HepG2 (cell line): Measurements from ENCODE around the gene RIN3. TPM values are rescaled to one million over a fixed set of nuclear protein-coding genes. Genes with fewer than 3 reads are reported as not detected.

Experiments used
- ATF1 ChIP-seq: IDR thresholded peaks from 2 replicates; pipeline ENCODE4 v1.6.1; 2016; ENCODE audit warnings: mild to moderate bottlenecking, control low read depth
- CEBPB ChIP-seq: IDR thresholded peaks from 2 replicates; pipeline ENCODE4 v1.6.1; 2011; ENCODE audit warnings: low read depth, low read length, improper control_type of control experiment, borderline replicate concordance
- E2F1 ChIP-seq: sonication (generic); formaldehyde crosslinking; IDR thresholded peaks from 2 replicates; pipeline ENCODE4 v1.5.0; 2020; ENCODE audit warnings: missing genetic modification reagents
- FLYWCH1 ChIP-seq: sonication (generic); formaldehyde crosslinking; IDR thresholded peaks from 2 replicates; pipeline ENCODE4 v1.8.1; 2023; ENCODE audit warnings: mild to moderate bottlenecking, missing genetic modification reagents
- HINFP ChIP-seq: sonication (generic); formaldehyde crosslinking; IDR thresholded peaks from 2 replicates; pipeline ENCODE4 v1.4.0; 2020; ENCODE audit warnings: low read depth, mild to moderate bottlenecking, missing genetic modification reagents
- MAZ ChIP-seq, 2 experiments: sonication (generic) in 1 of 2; formaldehyde crosslinking in 1 of 2; IDR thresholded peaks; 2 replicates each; pipeline versions ENCODE4 v1.5.0 to v1.6.1; 2012 to 2020; ENCODE audit warnings: low read depth in 2 of 2, mild to moderate bottlenecking in 2 of 2, borderline replicate concordance in 1 of 2, improper control_type of control experiment in 1 of 2, low read length in 1 of 2, missing genetic modification reagents in 1 of 2, moderate library complexity in 1 of 2
- PHF20 ChIP-seq: sonication (generic); formaldehyde crosslinking; IDR thresholded peaks from 2 replicates; pipeline ENCODE4 v1.5.0; 2020; ENCODE audit warnings: mild to moderate bottlenecking, missing genetic modification reagents
- PPARG ChIP-seq: conservative IDR thresholded peaks from 2 replicates; pipeline ENCODE4 v1.6.1; 2016; ENCODE audit warnings: missing biosample characterization, missing genetic modification reagents
- SOX5 ChIP-seq: IDR thresholded peaks from 2 replicates; pipeline ENCODE4 v1.6.1; 2016; ENCODE audit warnings: borderline replicate concordance
- USF2 ChIP-seq, 2 experiments: sonication (generic) in 1 of 2; formaldehyde crosslinking in 1 of 2; IDR thresholded peaks; 2 replicates each; pipeline versions ENCODE4 v1.5.1 to v1.6.1; 2011 to 2020; ENCODE audit warnings: borderline replicate concordance in 1 of 2, low read depth in 1 of 2, low read length in 1 of 2, mild to moderate bottlenecking in 1 of 2, missing genetic modification reagents in 1 of 2, moderate library complexity in 1 of 2
- ZNF256 ChIP-seq: sonication (generic); formaldehyde crosslinking; conservative IDR thresholded peaks from 2 replicates; pipeline ENCODE4 v1.4.0; 2020; ENCODE audit warnings: missing genetic modification reagents
- ZNF441 ChIP-seq: sonication (generic); formaldehyde crosslinking; IDR thresholded peaks from 2 replicates; pipeline ENCODE4 v1.7.0; 2021; ENCODE audit warnings: missing genetic modification reagents, borderline replicate concordance
- ZNF644 ChIP-seq: IDR thresholded peaks from 2 replicates; pipeline ENCODE4 v1.6.1; 2016; ENCODE audit warnings: low read depth
- polyA plus RNA-seq, 8 experiments: library from polyadenylated mRNA; depleted of rRNA in 3 of 8; stranded (reverse) in 7 of 8; unstranded in 1 of 8; fragments of >200 nt; fragmentation: Illumina TruSeq in 4 of 8; extraction: Trizol in 4 of 8; gene quantifications; 2 replicates each; pipeline versions ENCODE4 v1.2.1 to v1.2.3, GENCODE V29; 2011 to 2016; ENCODE audit warnings: low read depth in 4 of 8, missing spikeins in 1 of 8, mixed read lengths in 1 of 8; ENCODE audit not compliant: insufficient read depth in 1 of 8
- total RNA-seq, 5 experiments: library from RNA; depleted of rRNA; stranded (reverse); fragments of >200 nt; fragmentation: Illumina TruSeq; extraction: Trizol; gene quantifications; 2 replicates each; pipeline ENCODE4 v1.2.3, GENCODE V29; 2016; ENCODE audit warnings: low read depth in 1 of 5
- TF ChIP-seq, protein P1 (sequence below): sonication (generic); formaldehyde crosslinking; IDR thresholded peaks from 2 replicates; pipeline ENCODE4 v1.5.0; 2020; ENCODE audit warnings: mild to moderate bottlenecking, missing genetic modification reagents
- TF ChIP-seq, protein P2 (sequence below): sonication (generic); formaldehyde crosslinking; IDR thresholded peaks from 2 replicates; pipeline ENCODE4 v1.5.0; 2020; ENCODE audit warnings: mild to moderate bottlenecking, missing genetic modification reagents
- TF ChIP-seq, protein P3 (sequence below): sonication (generic); formaldehyde crosslinking; IDR thresholded peaks from 2 replicates; pipeline ENCODE4 v1.5.0; 2020; ENCODE audit warnings: mild to moderate bottlenecking, missing genetic modification reagents, moderate library complexity

The RIN3 gene
- total and polyA plus RNA-seq, 2 of the 13 experiments (the other 11 are each of a cell fraction or from before 2014, with no cell fraction given): 2.3 to 3.6 TPM

DNA sequence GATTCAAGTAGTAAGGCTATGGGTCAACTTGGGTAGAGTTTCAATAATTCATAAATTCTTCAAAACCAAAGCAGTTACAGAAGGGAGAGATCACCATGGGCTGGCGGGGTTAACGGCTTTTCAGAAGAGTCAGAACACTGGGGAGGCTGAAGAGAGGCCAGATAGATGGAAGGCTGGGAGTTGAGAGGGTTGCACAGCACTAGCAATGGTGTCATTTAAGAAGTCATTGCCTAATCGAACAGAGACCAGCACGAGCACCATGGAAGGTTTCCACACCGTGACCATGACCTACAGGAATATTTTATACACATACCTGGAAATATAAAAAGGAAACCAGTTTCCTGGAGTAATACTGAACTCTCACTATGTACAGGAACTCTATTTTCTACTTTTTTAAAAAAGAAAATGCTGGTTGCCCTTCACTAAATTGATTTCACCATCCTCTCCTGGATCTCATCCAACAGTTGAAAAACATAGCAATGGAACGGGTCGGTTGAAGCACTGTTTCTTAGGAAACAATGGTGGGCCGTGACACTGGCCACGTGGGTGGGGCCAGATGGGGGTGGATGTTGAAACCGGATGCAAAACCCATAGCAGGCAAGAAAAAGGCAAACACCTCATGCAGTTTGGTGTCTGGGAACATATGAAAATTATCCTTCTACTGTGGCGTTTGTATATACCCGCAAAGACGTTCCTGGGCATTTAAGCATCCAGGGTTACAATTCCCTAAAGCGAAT lies 38.0 kb upstream of the RIN3 start (continued):
- 0 out of 2 replicates have a peak, but pooled peaks have one; percentile 39 for TF ChIP-seq USF2 (IDR thresholded peaks at IDR 0.05; ENCODE audit: low read depth, low read length)
- peak; percentile 64; the same call in 1 of the 2 replicates for TF ChIP-seq USF2 (CRISPR knock-in tag; IDR thresholded peaks at IDR 0.05; ENCODE audit: borderline replicate concordance)
- TF ChIP-seq PPARG: no peak
- TF ChIP-seq CEBPB: peak; percentile 32; the same call in 1 of the 2 replicates
- no peak for TF ChIP-seq ZNF441
- peak; percentile 52; the same call in 1 of the 2 replicates for TF ChIP-seq ZNF644
- TF ChIP-seq ZNF256 (CRISPR knock-in tag): no peak
- no peak for TF ChIP-seq PHF20 (CRISPR knock-in tag)
- TF ChIP-seq SOX5 (CRISPR knock-in tag): peak; percentile 80
- no peak for TF ChIP-seq E2F1 (CRISPR knock-in tag)
- TF ChIP-seq FLYWCH1: no peak
- TF ChIP-seq HINFP (CRISPR knock-in tag): no peak
- TF ChIP-seq, protein P1, sequence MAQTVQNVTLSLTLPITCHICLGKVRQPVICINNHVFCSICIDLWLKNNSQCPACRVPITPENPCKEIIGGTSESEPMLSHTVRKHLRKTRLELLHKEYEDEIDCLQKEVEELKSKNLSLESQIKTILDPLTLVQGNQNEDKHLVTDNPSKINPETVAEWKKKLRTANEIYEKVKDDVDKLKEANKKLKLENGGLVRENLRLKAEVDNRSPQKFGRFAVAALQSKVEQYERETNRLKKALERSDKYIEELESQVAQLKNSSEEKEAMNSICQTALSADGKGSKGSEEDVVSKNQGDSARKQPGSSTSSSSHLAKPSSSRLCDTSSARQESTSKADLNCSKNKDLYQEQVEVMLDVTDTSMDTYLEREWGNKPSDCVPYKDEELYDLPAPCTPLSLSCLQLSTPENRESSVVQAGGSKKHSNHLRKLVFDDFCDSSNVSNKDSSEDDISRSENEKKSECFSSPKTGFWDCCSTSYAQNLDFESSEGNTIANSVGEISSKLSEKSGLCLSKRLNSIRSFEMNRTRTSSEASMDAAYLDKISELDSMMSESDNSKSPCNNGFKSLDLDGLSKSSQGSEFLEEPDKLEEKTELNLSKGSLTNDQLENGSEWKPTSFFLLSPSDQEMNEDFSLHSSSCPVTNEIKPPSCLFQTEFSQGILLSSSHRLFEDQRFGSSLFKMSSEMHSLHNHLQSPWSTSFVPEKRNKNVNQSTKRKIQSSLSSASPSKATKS (CRISPR knock-in tag): no peak
- TF ChIP-seq, protein P2, sequence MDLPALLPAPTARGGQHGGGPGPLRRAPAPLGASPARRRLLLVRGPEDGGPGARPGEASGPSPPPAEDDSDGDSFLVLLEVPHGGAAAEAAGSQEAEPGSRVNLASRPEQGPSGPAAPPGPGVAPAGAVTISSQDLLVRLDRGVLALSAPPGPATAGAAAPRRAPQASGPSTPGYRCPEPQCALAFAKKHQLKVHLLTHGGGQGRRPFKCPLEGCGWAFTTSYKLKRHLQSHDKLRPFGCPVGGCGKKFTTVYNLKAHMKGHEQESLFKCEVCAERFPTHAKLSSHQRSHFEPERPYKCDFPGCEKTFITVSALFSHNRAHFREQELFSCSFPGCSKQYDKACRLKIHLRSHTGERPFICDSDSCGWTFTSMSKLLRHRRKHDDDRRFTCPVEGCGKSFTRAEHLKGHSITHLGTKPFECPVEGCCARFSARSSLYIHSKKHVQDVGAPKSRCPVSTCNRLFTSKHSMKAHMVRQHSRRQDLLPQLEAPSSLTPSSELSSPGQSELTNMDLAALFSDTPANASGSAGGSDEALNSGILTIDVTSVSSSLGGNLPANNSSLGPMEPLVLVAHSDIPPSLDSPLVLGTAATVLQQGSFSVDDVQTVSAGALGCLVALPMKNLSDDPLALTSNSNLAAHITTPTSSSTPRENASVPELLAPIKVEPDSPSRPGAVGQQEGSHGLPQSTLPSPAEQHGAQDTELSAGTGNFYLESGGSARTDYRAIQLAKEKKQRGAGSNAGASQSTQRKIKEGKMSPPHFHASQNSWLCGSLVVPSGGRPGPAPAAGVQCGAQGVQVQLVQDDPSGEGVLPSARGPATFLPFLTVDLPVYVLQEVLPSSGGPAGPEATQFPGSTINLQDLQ (CRISPR knock-in tag): no peak
- TF ChIP-seq, protein P3, sequence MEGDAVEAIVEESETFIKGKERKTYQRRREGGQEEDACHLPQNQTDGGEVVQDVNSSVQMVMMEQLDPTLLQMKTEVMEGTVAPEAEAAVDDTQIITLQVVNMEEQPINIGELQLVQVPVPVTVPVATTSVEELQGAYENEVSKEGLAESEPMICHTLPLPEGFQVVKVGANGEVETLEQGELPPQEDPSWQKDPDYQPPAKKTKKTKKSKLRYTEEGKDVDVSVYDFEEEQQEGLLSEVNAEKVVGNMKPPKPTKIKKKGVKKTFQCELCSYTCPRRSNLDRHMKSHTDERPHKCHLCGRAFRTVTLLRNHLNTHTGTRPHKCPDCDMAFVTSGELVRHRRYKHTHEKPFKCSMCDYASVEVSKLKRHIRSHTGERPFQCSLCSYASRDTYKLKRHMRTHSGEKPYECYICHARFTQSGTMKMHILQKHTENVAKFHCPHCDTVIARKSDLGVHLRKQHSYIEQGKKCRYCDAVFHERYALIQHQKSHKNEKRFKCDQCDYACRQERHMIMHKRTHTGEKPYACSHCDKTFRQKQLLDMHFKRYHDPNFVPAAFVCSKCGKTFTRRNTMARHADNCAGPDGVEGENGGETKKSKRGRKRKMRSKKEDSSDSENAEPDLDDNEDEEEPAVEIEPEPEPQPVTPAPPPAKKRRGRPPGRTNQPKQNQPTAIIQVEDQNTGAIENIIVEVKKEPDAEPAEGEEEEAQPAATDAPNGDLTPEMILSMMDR: no peak
- no peak for TF ChIP-seq MAZ (IDR thresholded peaks at IDR 0.05; ENCODE audit: borderline replicate concordance, low read depth, low read length)
- no peak for TF ChIP-seq MAZ (CRISPR knock-in tag; IDR thresholded peaks at IDR 0.05; ENCODE audit: low read depth)
- TF ChIP-seq ATF1 (CRISPR knock-in tag): no peak
